Bronchial epithelial cell (primary cell): ENCODE data around the gene THEM5. TPM values are rescaled to one million over a fixed set of nuclear protein-coding genes. Genes with fewer than 3 reads are reported as not detected.
A peak's percentile ranks its signal among the peaks of the same experiment; 100 is the strongest.
"Not testable (repeated sequence)": the region's sequence is repeated elsewhere in the genome, so short reads cannot be mapped to it uniquely, and the experiment has no call there.

Source experiments
- DNase-seq: peaks from one replicate; pipeline ENCODE4 v3.0.0-alpha.2; 2010; ENCODE audit warnings: low read depth
- FAIRE-seq: peaks from 2 replicates; lab custom pipeline; 2011; peaks lifted over from hg19 to GRCh38; lab: Jason Lieb, UNC
- H3K27me3 ChIP-seq: 2 replicates; pipeline ENCODE4 v1.5.1; 2011; ENCODE audit warnings: low read length; ENCODE audit not compliant: control insufficient read depth, insufficient read depth
- H3K36me3 ChIP-seq: 2 replicates; pipeline ENCODE4 v1.5.1; 2011; ENCODE audit warnings: low read length; ENCODE audit not compliant: control insufficient read depth, insufficient read depth
- H3K4me3 ChIP-seq: 2 replicates; pipeline ENCODE4 v1.5.1; 2011; ENCODE audit warnings: mild to moderate bottlenecking, low read depth, low read length, control low read depth
- CTCF ChIP-seq: IDR thresholded peaks from 2 replicates; pipeline ENCODE4 v1.5.1; 2011; ENCODE audit warnings: mild to moderate bottlenecking, moderate library complexity, low read length, control low read depth, inconsistent platforms; ENCODE audit not compliant: insufficient read depth, severe bottlenecking
- total RNA-seq: library from RNA; depleted of rRNA; stranded (reverse); fragments of >200 nt; gene quantifications from 2 replicates; pipeline ENCODE4 v1.2.1, GENCODE V29; 2014

Gene THEM5
- total RNA-seq, 1 donor from 2014 or later, result not detected

DNA sequence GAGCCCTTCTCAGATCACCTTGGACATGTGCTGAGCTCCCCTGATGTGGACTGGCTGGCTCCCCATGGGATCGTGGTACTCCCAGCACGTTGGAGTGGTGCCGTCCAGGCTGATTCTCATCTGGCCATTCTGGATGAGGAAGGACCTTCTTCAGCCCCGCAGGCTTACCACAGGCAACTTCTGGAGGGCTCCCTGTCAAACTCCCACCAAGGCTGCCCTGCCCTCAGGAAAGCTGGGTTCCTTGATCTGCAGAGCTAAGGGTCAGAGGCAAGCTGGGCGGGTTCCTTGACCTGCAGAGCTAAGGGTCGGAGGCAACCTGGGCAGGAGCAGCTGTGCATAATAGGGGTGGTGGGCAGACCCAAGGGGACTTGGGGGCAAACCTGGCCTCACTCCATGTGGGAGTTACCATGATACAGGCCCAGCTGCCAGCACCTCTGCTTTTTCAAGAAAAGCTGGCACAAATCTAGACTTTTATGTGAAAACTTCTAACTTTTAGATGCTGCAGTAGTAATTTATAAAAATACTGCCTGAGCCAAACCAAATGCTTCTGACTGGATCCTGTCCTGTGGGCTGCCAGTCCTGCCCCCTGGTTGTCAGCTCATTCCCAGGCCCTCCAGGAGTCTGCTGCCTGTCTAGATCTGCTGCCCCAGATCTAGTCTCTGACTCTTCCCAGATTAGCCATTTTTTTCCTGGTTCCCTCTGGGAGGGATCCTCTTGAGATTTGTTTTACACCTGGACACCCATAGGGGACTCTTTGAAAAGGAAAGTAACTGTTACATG, 5.6 kb upstream of the THEM5 start:
- Histone ChIP-seq H3K36me3 (no peaks in the 10 kb centered on the region), H3K4me3 (no peak overlapping the region), H3K27me3 (no peaks in the 10 kb centered on the region)
- DNase-seq (no peak), FAIRE-seq (no peak)
- no peak for TF ChIP-seq CTCF

DNA sequence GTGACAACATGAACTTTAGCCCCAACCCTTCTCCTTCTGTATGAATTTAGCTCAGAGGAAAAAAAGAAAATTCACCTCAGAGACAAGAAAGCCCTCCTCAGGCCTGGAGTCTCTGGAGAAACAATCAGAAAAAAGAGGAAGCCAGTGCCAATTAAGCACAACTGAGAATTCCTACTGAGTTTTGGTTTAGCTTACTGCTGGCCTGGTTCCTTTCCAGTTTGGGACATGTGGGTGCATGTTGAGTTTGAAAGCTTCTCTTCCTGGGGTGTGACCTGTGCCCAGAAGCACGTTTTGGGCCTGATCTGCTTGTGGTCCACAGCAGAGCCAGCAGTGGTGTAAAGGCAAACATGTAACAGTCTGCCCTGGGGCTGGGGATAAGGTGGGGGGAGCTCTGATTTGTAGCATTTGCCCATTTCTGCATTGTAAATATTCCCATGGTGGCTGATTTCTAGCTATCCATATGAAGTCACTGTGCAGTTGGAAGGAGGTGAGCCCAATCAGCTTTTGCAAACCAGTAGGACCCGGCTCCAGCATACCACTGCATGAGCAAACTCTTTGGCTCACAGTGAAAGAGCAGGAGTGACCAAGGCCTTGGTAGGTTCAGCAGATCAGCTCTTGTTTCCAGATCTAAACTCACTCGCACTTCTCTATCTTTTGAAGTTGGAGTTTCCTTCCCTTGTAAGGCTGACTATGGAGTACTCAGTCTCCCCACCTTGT, 4.7 kb upstream of the THEM5 start:
- H3K36me3 ChIP-seq, result no peaks in the 10 kb centered on the region
- DNase-seq (peak; percentile 71), FAIRE-seq (no peak)
- no peak overlapping the region for H3K4me3 ChIP-seq
- TF ChIP-seq CTCF, result no peak
- no peaks in the 10 kb centered on the region for H3K27me3 ChIP-seq

DNA sequence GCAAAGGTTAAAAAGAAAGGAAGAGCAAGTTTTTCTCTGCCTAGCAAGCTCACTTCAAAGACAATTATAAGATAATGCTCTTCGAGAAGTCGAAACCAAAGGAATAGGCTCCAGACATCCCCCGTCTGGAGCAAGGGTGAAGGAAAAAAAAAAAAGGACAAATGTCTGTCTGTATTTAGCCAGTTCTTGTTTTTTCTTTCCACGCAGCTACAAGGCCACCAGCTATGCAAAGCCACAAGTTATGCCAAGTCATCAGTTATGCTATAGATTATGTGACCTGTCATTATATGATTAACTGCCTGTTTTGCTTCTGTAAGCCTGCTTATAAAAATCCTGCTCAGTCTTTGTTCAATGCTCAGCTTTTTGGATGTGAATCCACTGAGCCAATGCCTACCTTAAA, 2.4 kb upstream of the THEM5 start:
- no peak for TF ChIP-seq CTCF
- DNase-seq (no peak), FAIRE-seq (no peak)
- Histone ChIP-seq H3K27me3 (no peaks in the 10 kb centered on the region), H3K4me3 (no peak overlapping the region), H3K36me3 (no peaks in the 10 kb centered on the region)

DNA sequence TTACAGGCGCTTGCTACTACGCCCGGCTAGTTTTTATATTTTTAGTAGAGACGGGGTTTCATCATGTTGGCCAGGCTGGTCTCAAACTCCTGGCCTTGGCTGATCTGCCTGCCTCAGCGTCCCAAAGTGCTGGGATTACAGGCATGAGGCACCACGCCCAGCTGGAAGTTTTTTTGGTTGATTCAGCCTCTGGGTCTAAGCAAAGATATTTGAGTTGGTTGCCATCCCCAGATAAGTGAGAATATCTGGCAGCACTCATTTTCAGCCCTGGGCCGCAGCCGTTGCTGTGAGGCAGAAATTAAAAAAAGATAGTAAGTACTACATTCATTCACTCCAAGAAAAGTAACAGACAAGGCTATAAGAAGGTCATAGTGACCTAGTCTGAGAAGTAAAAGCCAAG, 2.0 kb upstream of the THEM5 start:
- H3K36me3 ChIP-seq, DNase-seq, H3K4me3 ChIP-seq, FAIRE-seq, H3K27me3 ChIP-seq: not testable (repeated sequence)

DNA sequence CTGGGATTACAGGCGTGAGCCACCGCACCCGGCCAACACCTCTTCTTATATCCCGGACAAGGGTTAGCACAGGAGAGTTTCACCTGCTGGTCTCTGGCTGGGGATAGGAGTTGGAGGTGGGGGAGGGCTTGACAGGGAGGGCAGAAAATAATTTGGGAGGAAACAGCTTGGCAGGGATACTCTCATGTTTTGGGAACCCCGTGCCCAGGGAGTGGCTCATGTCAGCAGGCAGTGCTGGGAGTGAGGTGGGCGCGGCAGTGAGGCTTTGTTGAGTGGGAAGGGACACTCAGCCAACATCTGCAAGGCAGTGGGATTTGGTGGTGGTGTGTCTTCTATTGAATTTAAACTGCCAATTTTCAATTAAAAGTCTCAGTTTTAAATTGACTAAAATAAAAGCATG, 1.1 kb upstream of the THEM5 start:
- no peaks in the 10 kb centered on the region for H3K36me3 ChIP-seq
- no peak overlapping the region for H3K4me3 ChIP-seq
- FAIRE-seq (no peak), DNase-seq (no peak)
- TF ChIP-seq CTCF, result no peak
- H3K27me3 ChIP-seq, result no peaks in the 10 kb centered on the region

GRCh38 chr1:151852733-151853132, 779 bp downstream of the THEM5 start:
- no peak for DNase-seq
- no peaks in the 10 kb centered on the region for H3K36me3 ChIP-seq
- FAIRE-seq, result peak; percentile 66
- H3K4me3 ChIP-seq, result no peak overlapping the region
- TF ChIP-seq CTCF, result no peak
- H3K27me3 ChIP-seq, result no peaks in the 10 kb centered on the region
